GM19372 (cell line): Measurements from ENCODE around the gene MPDU1.

Experiments used
- ATAC-seq: cut with Tn5 transposase; IDR thresholded peaks from one replicate; pipeline ENCODE4 v1.9.1; 2021; ENCODE audit warnings: mild to moderate bottlenecking, low read depth, moderate library complexity; ENCODE audit not compliant: unreplicated experiment

MPDU1 gene

GRCh38 chr17:7583253-7584109 lies at the start of gene MPDU1:
TSS of gene MPDU1 (plus strand) at chr17:7583852. CDS start at chr17:7583863, 11 bp downstream.
- ATAC-seq: peak; percentile 68

DNA sequence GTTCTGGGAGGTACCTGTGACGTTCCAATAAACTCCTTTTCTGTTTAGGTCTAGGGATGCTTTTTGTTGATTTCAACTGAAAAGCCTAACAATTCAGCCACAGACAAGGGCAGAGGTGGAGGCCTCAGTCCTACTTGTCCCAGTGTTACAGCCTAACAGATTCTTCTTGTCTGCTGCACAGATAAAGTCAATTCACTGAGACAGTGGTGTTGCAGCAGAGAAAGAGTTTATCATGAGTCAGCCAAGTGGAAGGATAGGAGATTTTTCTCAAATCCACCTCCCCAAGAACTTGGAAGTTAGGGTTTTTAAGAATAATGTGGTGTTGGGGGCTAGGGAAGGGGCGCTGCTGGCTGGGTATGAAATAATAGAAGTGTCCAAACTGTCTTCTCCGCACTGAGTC lies 45.6 kb upstream of the MPDU1 start:
- ATAC-seq: no peak

DNA sequence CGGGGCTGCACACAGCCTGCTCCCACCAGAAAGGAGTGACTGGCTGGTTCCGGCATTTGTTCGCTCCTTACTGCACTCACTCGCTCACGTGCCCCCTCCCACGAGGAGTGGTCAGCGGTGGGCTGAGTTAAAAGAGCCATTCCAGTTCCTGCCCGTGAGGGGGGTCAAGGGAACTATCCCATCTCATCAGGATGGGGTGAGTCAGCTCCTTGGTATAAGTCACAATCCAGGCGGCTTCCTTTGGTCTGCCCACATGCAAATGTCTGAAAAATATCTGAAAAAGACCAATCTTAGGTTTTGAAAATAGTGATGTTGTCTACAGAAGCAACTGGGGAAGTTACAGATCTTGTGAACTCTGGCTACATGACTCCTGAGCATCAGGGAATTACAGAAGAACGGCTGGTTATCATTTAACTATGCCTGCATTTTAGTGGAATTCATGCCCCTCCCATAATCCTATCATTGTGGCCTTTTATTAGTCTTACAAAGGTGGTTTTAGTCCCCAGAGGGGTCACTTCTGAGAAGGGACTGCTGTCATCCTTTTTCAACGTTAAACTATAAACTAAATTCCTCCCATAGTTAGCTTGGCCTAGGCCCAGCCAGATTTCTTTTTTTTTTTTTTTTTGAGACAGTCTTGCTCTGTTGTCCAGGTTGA lies 44.6 kb upstream of the MPDU1 start:
- ATAC-seq: no peak

- no peak for ATAC-seq
Measured at GRCh38 chr17:7541074-7541621, 42.5 kb upstream of the MPDU1 start.

GRCh38 chr17:7544911-7545310 lies 38.7 kb upstream of the MPDU1 start:
- ATAC-seq: no peak

GRCh38 chr17:7548585-7549400 lies 34.9 kb upstream of the MPDU1 start, which contains the start of gene TNFSF12:
TSS of gene TNFSF12 (plus strand) at chr17:7549058. CDS start at chr17:7549154, 96 bp downstream.
- ATAC-seq: no peak

DNA sequence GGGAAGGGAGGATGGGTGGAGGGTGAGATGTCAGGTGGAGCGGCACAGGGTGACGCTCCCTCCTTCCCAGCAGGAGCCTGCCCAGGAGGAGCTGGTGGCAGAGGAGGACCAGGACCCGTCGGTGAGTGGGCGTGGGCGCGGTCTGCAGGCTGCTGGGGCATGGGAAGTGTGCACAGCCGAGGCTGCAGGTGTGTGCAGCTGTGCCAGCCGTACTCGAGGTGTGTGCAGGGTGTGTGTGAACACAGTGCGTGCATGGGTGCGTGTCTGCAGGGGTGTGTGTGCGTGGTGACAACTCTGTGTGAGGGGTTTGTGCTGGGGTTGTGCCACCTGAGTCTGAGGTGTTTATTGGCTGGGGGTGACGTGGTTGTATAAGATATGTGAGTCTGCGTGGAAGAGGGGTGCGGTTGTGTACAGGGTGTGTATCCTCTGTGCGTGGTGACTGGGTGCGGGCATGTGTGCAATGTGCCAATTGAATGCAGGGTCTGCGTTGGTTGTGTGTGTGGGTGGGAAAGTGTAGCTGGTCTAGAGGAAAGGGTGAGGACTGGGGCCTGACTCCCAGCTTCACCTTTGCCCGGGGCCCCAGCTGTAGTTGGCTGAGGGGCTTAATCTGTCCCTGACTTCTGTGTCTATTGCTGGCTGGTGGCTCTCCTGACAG lies 34.1 kb upstream of the MPDU1 start:
- ATAC-seq: no peak

GRCh38 chr17:7550344-7550743 lies 33.3 kb upstream of the MPDU1 start:
- ATAC-seq: no peak

DNA sequence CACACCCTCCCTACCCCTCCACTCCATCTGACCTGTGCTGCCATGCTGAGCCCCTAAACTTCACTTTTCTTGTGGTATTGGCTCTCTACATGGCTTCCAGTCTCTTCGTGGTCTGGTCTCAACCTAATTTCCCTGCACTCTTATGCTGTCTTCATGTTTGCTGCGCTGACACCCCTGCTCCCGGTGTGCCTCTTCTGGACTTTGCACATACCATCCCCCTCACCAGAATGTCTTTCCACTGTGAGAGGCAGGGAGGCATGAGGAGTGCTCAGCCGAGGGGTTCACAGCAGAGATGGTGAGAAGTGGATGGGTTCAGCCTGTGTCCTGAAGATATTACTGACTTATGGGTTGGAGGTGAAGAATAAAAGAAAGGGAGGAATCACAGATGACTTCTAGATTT lies 32.3 kb upstream of the MPDU1 start:
- ATAC-seq: no peak

DNA sequence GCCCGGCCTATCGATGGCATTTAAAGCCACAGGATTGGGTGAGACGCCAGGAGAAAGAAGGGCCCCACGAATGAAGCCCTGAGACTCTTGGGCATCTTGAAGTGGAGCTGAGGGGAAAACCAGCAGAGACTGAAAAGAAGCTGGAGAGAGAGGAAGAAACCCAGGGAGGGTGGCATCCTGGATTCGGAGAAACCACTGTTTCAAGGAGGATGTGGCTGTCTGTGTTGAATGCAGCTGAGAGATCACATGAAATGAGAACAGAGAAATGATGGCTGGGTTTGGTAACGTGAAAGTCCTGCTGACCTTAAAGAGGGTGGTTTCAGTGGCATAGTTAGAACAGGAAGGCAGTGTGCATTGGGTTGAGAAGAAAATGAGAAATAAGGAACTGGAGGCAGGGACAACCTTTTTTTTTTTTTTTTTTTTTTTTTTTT lies 31.0 kb upstream of the MPDU1 start:
- peak; percentile 69 for ATAC-seq

- ATAC-seq: no peak
Measured at GRCh38 chr17:7553356-7553755, 30.3 kb upstream of the MPDU1 start.

- no peak for ATAC-seq
Measured at GRCh38 chr17:7555320-7555948, 28.2 kb upstream of the MPDU1 start.

- ATAC-seq: no peak
Measured at GRCh38 chr17:7556627-7557026, 27.0 kb upstream of the MPDU1 start.

DNA sequence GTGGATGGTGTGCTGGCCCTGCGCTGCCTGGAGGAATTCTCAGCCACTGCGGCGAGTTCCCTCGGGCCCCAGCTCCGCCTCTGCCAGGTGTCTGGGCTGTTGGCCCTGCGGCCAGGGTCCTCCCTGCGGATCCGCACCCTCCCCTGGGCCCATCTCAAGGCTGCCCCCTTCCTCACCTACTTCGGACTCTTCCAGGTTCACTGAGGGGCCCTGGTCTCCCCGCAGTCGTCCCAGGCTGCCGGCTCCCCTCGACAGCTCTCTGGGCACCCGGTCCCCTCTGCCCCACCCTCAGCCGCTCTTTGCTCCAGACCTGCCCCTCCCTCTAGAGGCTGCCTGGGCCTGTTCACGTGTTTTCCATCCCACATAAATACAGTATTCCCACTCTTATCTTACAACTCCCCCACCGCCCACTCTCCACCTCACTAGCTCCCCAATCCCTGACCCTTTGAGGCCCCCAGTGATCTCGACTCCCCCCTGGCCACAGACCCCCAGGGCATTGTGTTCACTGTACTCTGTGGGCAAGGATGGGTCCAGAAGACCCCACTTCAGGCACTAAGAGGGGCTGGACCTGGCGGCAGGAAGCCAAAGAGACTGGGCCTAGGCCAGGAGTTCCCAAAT lies 26.4 kb upstream of the MPDU1 start:
- no peak for ATAC-seq

GRCh38 chr17:7557775-7558543 lies 25.7 kb upstream of the MPDU1 start:
- no peak for ATAC-seq

GRCh38 chr17:7558544-7559319 lies 24.9 kb upstream of the MPDU1 start, which contains the start of gene TNFSF13:
TSS of gene TNFSF13 (plus strand) at chr17:7558750. CDS start at chr17:7559040, 290 bp downstream.
- no peak for ATAC-seq

GRCh38 chr17:7559320-7560171 lies 24.1 kb upstream of the MPDU1 start:
- no peak for ATAC-seq
